ENCODE measurements around the gene ANKS1B. TPM values are rescaled to one million over a fixed set of nuclear protein-coding genes. Genes with fewer than 3 reads are reported as not detected.

The ANKS1B gene
- total RNA-seq, 1 donor from 2014 or later: 2.4 TPM

DNA sequence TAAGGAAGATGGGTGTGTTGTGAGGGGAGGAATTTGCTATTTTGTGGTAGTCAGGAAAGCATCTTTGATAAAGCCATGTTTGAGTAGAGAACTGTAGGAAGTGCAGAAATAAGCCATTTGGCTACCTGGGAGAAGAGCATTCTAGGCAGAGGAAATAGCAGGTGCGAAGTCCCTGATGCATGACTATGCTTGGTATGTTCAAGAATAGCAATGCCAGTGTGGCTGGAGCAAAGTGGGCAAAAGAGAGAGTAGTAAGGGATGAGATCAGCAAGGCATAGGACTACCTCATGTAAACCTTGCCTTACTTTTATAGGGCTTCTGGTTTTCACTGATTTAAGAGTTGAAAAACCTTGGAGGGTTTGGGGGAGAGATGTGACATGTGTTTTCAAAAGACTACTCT, 702.6 kb downstream of the ANKS1B start:
- Mint-ChIP-seq H3K27ac (ENCODE audit: unreplicated experiment) (no peak overlapping the region), H3K4me3 (ENCODE audit: unreplicated experiment) (no peak overlapping the region), H3K9me3 (ENCODE audit: unreplicated experiment) (no peaks in the 10 kb centered on the region), H3K27me3 (ENCODE audit: low read depth, unreplicated experiment) (peaks cover 1% of the 10 kb centered on the region), H3K36me3 (ENCODE audit: low read depth, unreplicated experiment) (no peaks in the 10 kb centered on the region), H3K4me1 (ENCODE audit: low read depth, unreplicated experiment) (peaks cover 12% of the 10 kb centered on the region)
- Histone ChIP-seq H2AFZ (ENCODE audit: low read depth, low read length) (no peak overlapping the region), H3K27me3 (ENCODE audit: insufficient read depth, low read length) (no peaks in the 10 kb centered on the region), H3K9ac (ENCODE audit: low read length) (no peak overlapping the region), H3K4me3 (ENCODE audit: insufficient read depth, low read depth, low read length) (no peak overlapping the region), H3K79me2 (ENCODE audit: insufficient read depth, low read length) (no peaks in the 10 kb centered on the region), H3K27ac (ENCODE audit: low read depth, low read length) (no peak overlapping the region), H3K36me3 (ENCODE audit: insufficient read depth, low read length) (no peaks in the 10 kb centered on the region), H4K20me1 (ENCODE audit: insufficient read depth, low read length) (no peaks in the 10 kb centered on the region), H3K4me2 (ENCODE audit: low read length) (no peak overlapping the region), H3K4me1 (ENCODE audit: insufficient read depth, low read length) (no peaks in the 10 kb centered on the region), H3K9me3 (ENCODE audit: insufficient read depth, low read depth, low read length) (no peaks in the 10 kb centered on the region)
- TF ChIP-seq, protein P1, sequence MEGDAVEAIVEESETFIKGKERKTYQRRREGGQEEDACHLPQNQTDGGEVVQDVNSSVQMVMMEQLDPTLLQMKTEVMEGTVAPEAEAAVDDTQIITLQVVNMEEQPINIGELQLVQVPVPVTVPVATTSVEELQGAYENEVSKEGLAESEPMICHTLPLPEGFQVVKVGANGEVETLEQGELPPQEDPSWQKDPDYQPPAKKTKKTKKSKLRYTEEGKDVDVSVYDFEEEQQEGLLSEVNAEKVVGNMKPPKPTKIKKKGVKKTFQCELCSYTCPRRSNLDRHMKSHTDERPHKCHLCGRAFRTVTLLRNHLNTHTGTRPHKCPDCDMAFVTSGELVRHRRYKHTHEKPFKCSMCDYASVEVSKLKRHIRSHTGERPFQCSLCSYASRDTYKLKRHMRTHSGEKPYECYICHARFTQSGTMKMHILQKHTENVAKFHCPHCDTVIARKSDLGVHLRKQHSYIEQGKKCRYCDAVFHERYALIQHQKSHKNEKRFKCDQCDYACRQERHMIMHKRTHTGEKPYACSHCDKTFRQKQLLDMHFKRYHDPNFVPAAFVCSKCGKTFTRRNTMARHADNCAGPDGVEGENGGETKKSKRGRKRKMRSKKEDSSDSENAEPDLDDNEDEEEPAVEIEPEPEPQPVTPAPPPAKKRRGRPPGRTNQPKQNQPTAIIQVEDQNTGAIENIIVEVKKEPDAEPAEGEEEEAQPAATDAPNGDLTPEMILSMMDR (IDR thresholded peaks at IDR 0.05; ENCODE audit: insufficient read depth, low read depth, low read length): no peak
- no peak for TF ChIP-seq EZH2 (IDR thresholded peaks at IDR 0.05; ENCODE audit: insufficient read depth, low read length)
- no peak for FAIRE-seq
- no peak for DNase-seq (ENCODE audit: low read depth)

- Histone ChIP-seq H3K4me3 (ENCODE audit: insufficient read depth, low read depth, low read length) (no peak overlapping the region), H2AFZ (ENCODE audit: low read depth, low read length) (no peak overlapping the region), H3K79me2 (ENCODE audit: insufficient read depth, low read length) (no peaks in the 10 kb centered on the region), H4K20me1 (ENCODE audit: insufficient read depth, low read length) (no peaks in the 10 kb centered on the region), H3K36me3 (ENCODE audit: insufficient read depth, low read length) (no peaks in the 10 kb centered on the region), H3K27me3 (ENCODE audit: insufficient read depth, low read length) (no peaks in the 10 kb centered on the region), H3K4me1 (ENCODE audit: insufficient read depth, low read length) (no peaks in the 10 kb centered on the region), H3K4me2 (ENCODE audit: low read length) (no peak overlapping the region), H3K9ac (ENCODE audit: low read length) (no peak overlapping the region), H3K27ac (ENCODE audit: low read depth, low read length) (no peak overlapping the region), H3K9me3 (ENCODE audit: insufficient read depth, low read depth, low read length) (no peaks in the 10 kb centered on the region)
- DNase-seq (ENCODE audit: low read depth): peak; percentile 62
- H3K4me3 Mint-ChIP-seq (ENCODE audit: unreplicated experiment): no peak overlapping the region
- FAIRE-seq: no peak
- TF ChIP-seq, protein P1 (IDR thresholded peaks at IDR 0.05; ENCODE audit: insufficient read depth, low read depth, low read length): no peak
- TF ChIP-seq EZH2 (IDR thresholded peaks at IDR 0.05; ENCODE audit: insufficient read depth, low read length): no peak
- H3K36me3 Mint-ChIP-seq (ENCODE audit: low read depth, unreplicated experiment): peaks cover 2% of the 10 kb centered on the region
- no peak overlapping the region for H3K27ac Mint-ChIP-seq (ENCODE audit: unreplicated experiment)
- no peaks in the 10 kb centered on the region for H3K9me3 Mint-ChIP-seq (ENCODE audit: unreplicated experiment)
- peaks cover 12% of the 10 kb centered on the region for H3K4me1 Mint-ChIP-seq (ENCODE audit: low read depth, unreplicated experiment)
- peaks cover 1% of the 10 kb centered on the region for H3K27me3 Mint-ChIP-seq (ENCODE audit: low read depth, unreplicated experiment)
These were observed 703.5 kb downstream of the ANKS1B start for GRCh38 chr12:99281277-99281676.

- H3K27me3 ChIP-seq (ENCODE audit: insufficient read depth, low read length): no peaks in the 10 kb centered on the region
- peaks cover 2% of the 10 kb centered on the region for H3K36me3 Mint-ChIP-seq (ENCODE audit: low read depth, unreplicated experiment)
- H3K27ac Mint-ChIP-seq (ENCODE audit: unreplicated experiment): no peak overlapping the region
- TF ChIP-seq, protein P1 (IDR thresholded peaks at IDR 0.05; ENCODE audit: insufficient read depth, low read depth, low read length): no peak
- no peak for TF ChIP-seq EZH2 (IDR thresholded peaks at IDR 0.05; ENCODE audit: insufficient read depth, low read length)
- no peaks in the 10 kb centered on the region for H3K27me3 Mint-ChIP-seq (ENCODE audit: low read depth, unreplicated experiment)
- no peak overlapping the region for H3K27ac ChIP-seq (ENCODE audit: low read depth, low read length)
- no peak overlapping the region for H3K4me3 ChIP-seq (ENCODE audit: insufficient read depth, low read depth, low read length)
- FAIRE-seq: no peak
- H3K79me2 ChIP-seq (ENCODE audit: insufficient read depth, low read length): no peaks in the 10 kb centered on the region
- H3K4me1 Mint-ChIP-seq (ENCODE audit: low read depth, unreplicated experiment): peaks cover 12% of the 10 kb centered on the region
- H2AFZ ChIP-seq (ENCODE audit: low read depth, low read length): no peak overlapping the region
- H4K20me1 ChIP-seq (ENCODE audit: insufficient read depth, low read length): no peaks in the 10 kb centered on the region
- DNase-seq (ENCODE audit: low read depth): no peak
- no peaks in the 10 kb centered on the region for H3K4me1 ChIP-seq (ENCODE audit: insufficient read depth, low read length)
- H3K9me3 ChIP-seq (ENCODE audit: insufficient read depth, low read depth, low read length): no peaks in the 10 kb centered on the region
- H3K9ac ChIP-seq (ENCODE audit: low read length): no peak overlapping the region
- no peaks in the 10 kb centered on the region for H3K9me3 Mint-ChIP-seq (ENCODE audit: unreplicated experiment)
- H3K4me3 Mint-ChIP-seq (ENCODE audit: unreplicated experiment): no peak overlapping the region
- no peak overlapping the region for H3K4me2 ChIP-seq (ENCODE audit: low read length)
- H3K36me3 ChIP-seq (ENCODE audit: insufficient read depth, low read length): no peaks in the 10 kb centered on the region
These were observed 705.8 kb downstream of the ANKS1B start for GRCh38 chr12:99278899-99279298.
